GM18951 (cell line): ENCODE measurements around the gene CENPL.
"Not testable (repeated sequence)": the region's sequence is repeated elsewhere in the genome, so short reads cannot be mapped to it uniquely, and the experiment has no call there.

ENCODE experiments used
- POLR2A ChIP-seq: IDR thresholded peaks from 4 replicates; pipeline ENCODE4 v1.6.1; 2011; ENCODE audit warnings: mild to moderate bottlenecking; ENCODE audit not compliant: insufficient read length, insufficient read depth; ENCODE audit errors: extremely low read depth
- in situ Hi-C: fragments of 300-500 bp; cut with MboI; formaldehyde crosslinking; loops from one replicate; pipeline ENCODE4 v1.12.0; 2022; ENCODE audit warnings: low sequenced_read_pairs, mixed read lengths, inconsistent platforms; ENCODE audit not compliant: unreplicated experiment

Gene CENPL

GRCh38 chr1:173864179-173864867 is 39.6 kb upstream of the CENPL start:
- no peak for TF ChIP-seq POLR2A
- in situ Hi-C loops: no loop called here

GRCh38 chr1:173863224-173864161 is 38.8 kb upstream of the CENPL start:
- no peak for TF ChIP-seq POLR2A
- in situ Hi-C loops: no loop called here

- TF ChIP-seq POLR2A: no peak
- in situ Hi-C loops: no loop called here
These were observed 38.1 kb upstream of the CENPL start for GRCh38 chr1:173862769-173863223.

GRCh38 chr1:173862146-173862768 is 37.6 kb upstream of the CENPL start:
- TF ChIP-seq POLR2A: peak; percentile 45
- in situ Hi-C loops: not testable (repeated sequence)

DNA sequence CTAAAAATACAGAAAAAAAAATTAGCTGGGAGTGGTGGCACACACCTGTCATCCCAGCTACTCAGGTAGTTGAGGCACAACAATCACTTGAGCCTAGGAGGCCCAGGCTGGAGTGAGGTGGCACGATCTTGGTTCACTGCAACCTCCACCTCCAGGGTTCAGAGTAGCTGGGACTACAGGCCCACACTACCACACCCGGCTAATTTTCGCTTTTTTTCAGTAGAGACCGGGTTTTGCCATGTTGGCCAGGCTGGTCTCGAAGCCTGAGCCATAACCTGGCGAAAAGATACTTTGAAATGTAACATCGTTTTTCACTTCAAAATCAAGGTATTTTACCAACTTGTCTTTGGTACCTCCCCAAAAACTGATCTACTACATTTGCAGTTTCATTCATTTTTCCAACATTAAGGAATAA is 37.1 kb upstream of the CENPL start:
- in situ Hi-C loops: no loop called here
- no peak for TF ChIP-seq POLR2A

- TF ChIP-seq POLR2A: no peak
- in situ Hi-C loops: no loop called here
These were observed 35.4 kb upstream of the CENPL start for GRCh38 chr1:173860065-173860464.

DNA sequence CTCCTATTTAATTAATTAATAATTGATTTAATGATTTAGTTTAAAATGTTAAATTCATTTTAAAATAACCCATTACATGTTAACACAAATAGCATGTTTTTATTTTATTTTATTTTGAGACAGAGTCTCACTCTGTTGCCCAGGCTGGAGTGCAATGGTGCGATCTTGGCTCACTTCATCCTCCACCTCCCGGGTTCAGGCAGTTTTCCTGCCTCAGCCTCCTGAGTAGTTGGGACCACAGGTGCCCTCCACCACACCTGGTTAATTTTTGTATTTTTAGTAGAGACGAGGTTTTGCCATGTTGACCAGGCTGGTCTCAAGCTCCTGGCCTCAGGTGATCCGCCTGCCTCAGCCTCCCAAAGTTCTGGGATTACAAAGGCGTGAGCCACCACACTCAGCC is 34.9 kb upstream of the CENPL start:
- in situ Hi-C loops: not testable (repeated sequence)

DNA sequence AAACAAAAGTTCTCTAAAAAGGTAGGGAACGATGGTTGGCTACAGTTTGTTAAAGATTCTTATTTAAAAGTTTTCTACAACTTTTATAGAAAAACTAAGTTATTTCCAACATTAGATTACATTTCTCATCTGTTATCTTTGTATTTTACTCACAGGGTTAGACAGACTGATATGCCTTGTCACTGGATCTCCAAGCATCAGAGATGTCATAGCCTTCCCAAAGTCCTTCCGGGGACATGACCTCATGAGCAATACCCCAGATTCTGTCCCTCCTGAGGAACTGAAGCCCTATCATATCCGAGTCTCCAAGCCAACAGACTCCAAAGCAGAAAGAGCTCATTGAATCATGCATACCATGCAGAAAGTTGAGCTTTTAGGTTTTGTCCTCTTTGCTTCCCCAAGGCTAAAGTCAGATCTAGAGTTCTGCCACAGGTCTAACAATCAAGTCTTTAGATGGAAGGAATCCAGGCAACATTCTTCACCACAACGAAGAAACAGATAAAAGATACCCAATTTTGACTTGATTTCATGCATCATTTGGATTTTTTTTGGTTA is 32.8 kb upstream of the CENPL start:
- no peak for TF ChIP-seq POLR2A
- in situ Hi-C loops: no loop called here

- TF ChIP-seq POLR2A: no peak
- in situ Hi-C loops: no loop called here
These were observed 32.2 kb upstream of the CENPL start for GRCh38 chr1:173856903-173857302.

GRCh38 chr1:173856014-173856413 is 31.3 kb upstream of the CENPL start:
- TF ChIP-seq POLR2A: no peak
- in situ Hi-C loops: no loop called here

- in situ Hi-C loops: no loop called here
- TF ChIP-seq POLR2A: no peak
These were observed 28.4 kb upstream of the CENPL start for GRCh38 chr1:173853074-173853473.

GRCh38 chr1:173852105-173852504 is 27.4 kb upstream of the CENPL start:
- in situ Hi-C loops: no loop called here
- no peak for TF ChIP-seq POLR2A

DNA sequence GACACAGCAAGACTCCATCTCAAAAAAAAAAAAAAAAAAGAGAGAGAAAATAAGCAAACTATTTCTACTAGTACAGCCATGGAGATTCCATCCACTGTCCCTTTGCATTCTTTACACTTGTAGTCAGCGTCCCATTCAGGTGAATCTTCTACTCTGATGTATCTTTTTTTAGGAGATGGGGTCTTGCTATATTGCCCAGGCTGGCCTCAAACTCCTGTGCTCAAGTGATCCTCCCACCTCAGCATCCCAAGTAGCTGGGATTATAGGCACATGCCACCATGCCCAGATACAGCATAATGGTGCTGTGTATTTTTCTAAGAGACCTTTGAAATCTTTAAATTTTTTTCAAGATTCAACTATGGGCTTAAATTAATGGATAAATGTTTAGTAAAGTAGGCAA is 8.1 kb upstream of the CENPL start:
- in situ Hi-C loops: no loop called here
- TF ChIP-seq POLR2A: no peak
